HUES64 (cell line): ENCODE data around the gene NSMCE3.
"Not testable (repeated sequence)": the region's sequence is repeated elsewhere in the genome, so short reads cannot be mapped to it uniquely, and the experiment has no call there.

Experiments
- H3K27ac ChIP-seq: 2 replicates; pipeline ENCODE4 v1.7.0; 2013; ENCODE audit warnings: low read depth, low read length, inconsistent platforms
- H3K27me3 ChIP-seq: 2 replicates; pipeline ENCODE4 v1.6.1; 2013; ENCODE audit warnings: mild to moderate bottlenecking, low read length; ENCODE audit not compliant: insufficient read depth
- H3K36me3 ChIP-seq: 2 replicates; pipeline ENCODE4 v1.6.1; 2013; ENCODE audit warnings: mild to moderate bottlenecking, low read length; ENCODE audit not compliant: insufficient read depth
- H3K4me1 ChIP-seq: 2 replicates; pipeline ENCODE4 v1.6.1; 2013; ENCODE audit warnings: mild to moderate bottlenecking, low read length, moderate library complexity; ENCODE audit not compliant: insufficient read depth
- H3K4me3 ChIP-seq: 2 replicates; pipeline ENCODE4 v1.5.1; 2013; ENCODE audit warnings: mild to moderate bottlenecking, low read length, moderate library complexity
- H3K9ac ChIP-seq: 2 replicates; pipeline ENCODE4 v1.6.1; 2013; ENCODE audit warnings: mild to moderate bottlenecking, low read depth, low read length
- H3K9me3 ChIP-seq: 2 replicates; pipeline ENCODE4 v1.6.1; 2013; ENCODE audit warnings: low read depth, low read length; ENCODE audit not compliant: insufficient read depth
- WGBS: fragments of 150-250, 120-280 bp; methylation state at CpG from one replicate; pipeline ENCODE4 v1.1.7; 2013; ENCODE audit warnings: missing lambda C conversion rate; 5-methylcytosine and 5-hydroxymethylcytosine counted together

Gene NSMCE3

GRCh38 chr15:29241207-29241606, 28.4 kb downstream of the NSMCE3 start:
- Histone ChIP-seq H3K27me3 (no peaks in the 10 kb centered on the region), H3K4me1 (peaks cover 12% of the 10 kb centered on the region; the same call in 1 of the 2 replicates), H3K9ac (no peak overlapping the region), H3K4me3 (no peak overlapping the region), H3K27ac (no peak overlapping the region), H3K9me3 (no peaks in the 10 kb centered on the region), H3K36me3 (no peaks in the 10 kb centered on the region)
- WGBS: 77% methylated on average over 1 of the region's 1 CpG

GRCh38 chr15:29239395-29239794, 30.2 kb downstream of the NSMCE3 start:
- no peak overlapping the region for H3K27ac ChIP-seq
- 63% methylated on average over 3 of the region's 3 CpGs for WGBS
- H3K4me3 ChIP-seq: no peak overlapping the region
- no peaks in the 10 kb centered on the region for H3K27me3 ChIP-seq
- H3K4me1 ChIP-seq: peaks cover 12% of the 10 kb centered on the region; the same call in 1 of the 2 replicates
- H3K9me3 ChIP-seq: peaks cover 5% of the 10 kb centered on the region; the same call in 1 of the 2 replicates
- no peak overlapping the region for H3K9ac ChIP-seq
- H3K36me3 ChIP-seq: no peaks in the 10 kb centered on the region

- Histone ChIP-seq H3K9me3 (peaks cover 5% of the 10 kb centered on the region; the same call in 1 of the 2 replicates), H3K27ac (no peak overlapping the region), H3K4me3 (no peak overlapping the region), H3K27me3 (no peaks in the 10 kb centered on the region), H3K4me1 (no peaks in the 10 kb centered on the region), H3K9ac (no peak overlapping the region), H3K36me3 (no peaks in the 10 kb centered on the region)
- 96% methylated on average over 4 of the region's 4 CpGs for WGBS
These were observed 36.1 kb downstream of the NSMCE3 start for GRCh38 chr15:29233566-29233965.

- Histone ChIP-seq H3K9me3 (no peaks in the 10 kb centered on the region), H3K27me3 (no peaks in the 10 kb centered on the region), H3K4me1 (peaks cover 7% of the 10 kb centered on the region; the same call in 1 of the 2 replicates), H3K27ac (no peak overlapping the region), H3K9ac (no peak overlapping the region), H3K36me3 (no peaks in the 10 kb centered on the region), H3K4me3 (no peak overlapping the region)
- WGBS: 86% methylated on average over 9 of the region's 9 CpGs
These were observed 43.0 kb downstream of the NSMCE3 start for GRCh38 chr15:29226436-29227208.

- Histone ChIP-seq H3K36me3 (no peaks in the 10 kb centered on the region), H3K9ac (no peak overlapping the region), H3K27me3 (no peaks in the 10 kb centered on the region), H3K4me3 (no peak overlapping the region), H3K9me3 (no peaks in the 10 kb centered on the region), H3K27ac (no peak overlapping the region), H3K4me1 (peaks cover 7% of the 10 kb centered on the region; the same call in 1 of the 2 replicates)
- 93% methylated on average over 22 of the region's 22 CpGs for WGBS
These were observed 43.9 kb downstream of the NSMCE3 start for GRCh38 chr15:29225534-29226234.

- H3K27ac ChIP-seq, H3K36me3 ChIP-seq, H3K9me3 ChIP-seq, H3K27me3 ChIP-seq, H3K9ac ChIP-seq, H3K4me3 ChIP-seq, H3K4me1 ChIP-seq: not testable (repeated sequence)
- 99% methylated on average over 15 of the region's 15 CpGs for WGBS
These were observed 44.6 kb downstream of the NSMCE3 start for GRCh38 chr15:29224987-29225363.

- not testable (repeated sequence) for H3K9me3 ChIP-seq, H3K4me1 ChIP-seq, H3K27me3 ChIP-seq, H3K36me3 ChIP-seq, H3K9ac ChIP-seq, H3K27ac ChIP-seq, H3K4me3 ChIP-seq
- 90% methylated on average over 19 of the region's 19 CpGs for WGBS
These were observed 45.2 kb downstream of the NSMCE3 start for GRCh38 chr15:29224235-29224986.

- Histone ChIP-seq H3K27ac (no peak overlapping the region), H3K27me3 (no peaks in the 10 kb centered on the region), H3K9me3 (no peaks in the 10 kb centered on the region), H3K9ac (no peak overlapping the region), H3K4me3 (no peak overlapping the region), H3K4me1 (peaks cover 7% of the 10 kb centered on the region; the same call in 1 of the 2 replicates), H3K36me3 (no peaks in the 10 kb centered on the region)
- WGBS: 92% methylated on average over 11 of the region's 11 CpGs
These were observed 46.0 kb downstream of the NSMCE3 start for GRCh38 chr15:29223640-29224039.

GRCh38 chr15:29222129-29222853, 47.3 kb downstream of the NSMCE3 start:
- 90% methylated on average over 9 of the region's 9 CpGs for WGBS
- Histone ChIP-seq H3K9ac (no peak overlapping the region), H3K36me3 (no peaks in the 10 kb centered on the region), H3K27ac (no peak overlapping the region; the same call in 1 of the 2 replicates), H3K4me3 (no peak overlapping the region), H3K9me3 (no peaks in the 10 kb centered on the region), H3K27me3 (no peaks in the 10 kb centered on the region), H3K4me1 (peaks cover 7% of the 10 kb centered on the region; the same call in 1 of the 2 replicates)

DNA sequence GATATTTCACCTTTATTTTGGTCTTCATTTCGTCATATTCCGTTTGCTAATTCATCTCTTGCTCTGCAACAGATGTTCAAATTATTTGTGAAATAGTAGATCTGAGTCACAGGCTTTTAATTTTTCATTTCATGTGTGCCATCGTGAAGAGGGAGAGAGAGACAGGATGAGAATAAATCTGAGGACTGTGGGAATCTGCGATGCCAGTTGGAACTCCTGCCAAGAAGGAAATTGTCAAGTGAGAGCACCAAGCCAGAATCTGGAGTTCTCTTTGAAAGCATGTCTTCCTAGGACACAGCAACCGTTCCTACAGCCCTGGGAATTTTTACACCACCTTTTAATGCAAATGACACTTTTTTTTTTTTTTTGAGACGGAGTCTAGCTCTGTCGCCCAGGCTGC, 48.8 kb downstream of the NSMCE3 start:
- no peaks in the 10 kb centered on the region for H3K9me3 ChIP-seq
- no peaks in the 10 kb centered on the region for H3K36me3 ChIP-seq
- no peak overlapping the region for H3K27ac ChIP-seq
- peaks cover 5% of the 10 kb centered on the region; the same call in 1 of the 2 replicates for H3K4me1 ChIP-seq
- H3K9ac ChIP-seq: no peak overlapping the region
- no peaks in the 10 kb centered on the region for H3K27me3 ChIP-seq
- 94% methylated on average over 7 of the region's 7 CpGs for WGBS
- H3K4me3 ChIP-seq: no peak overlapping the region
